Activated CD8-positive, alpha-beta memory T cell treated with anti-CD3 and anti-CD28 coated beads for 4 hours (primary cell): ENCODE data around the gene PNMA6E.
"Not testable (repeated sequence)": the region's sequence is repeated elsewhere in the genome, so short reads cannot be mapped to it uniquely, and the experiment has no call there.

Experiments
- DNase-seq, 2 donors: peaks; one replicate each; pipeline ENCODE4 v3.0.0-alpha.2; 2020; ENCODE audit warnings: low read depth in 2 of 2

Gene PNMA6E

DNA sequence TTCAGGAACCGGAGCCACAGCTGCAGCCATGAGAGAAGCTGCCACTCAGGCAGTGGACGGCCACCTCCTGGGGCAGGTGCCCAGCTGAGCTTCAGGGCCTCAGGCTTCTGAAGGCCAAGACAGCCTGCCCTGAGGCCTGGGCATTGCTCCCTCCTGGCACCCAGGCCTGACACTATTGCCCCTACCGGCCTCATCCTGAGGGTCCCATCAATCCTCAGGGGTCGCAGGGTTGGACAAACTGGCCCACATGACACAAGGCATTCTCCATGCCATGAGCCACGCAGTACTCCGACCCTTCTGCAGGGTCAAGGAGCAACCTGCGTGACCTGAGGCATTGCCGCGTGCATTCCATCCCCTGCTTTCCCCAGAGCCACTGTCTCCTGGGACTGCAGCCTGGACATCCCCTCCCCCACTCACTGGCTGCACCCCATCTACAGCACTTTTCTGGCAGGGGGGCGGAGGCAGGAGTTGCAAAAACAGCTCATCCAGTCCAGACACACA is 7.1 kb upstream of the PNMA6E start:
- DNase-seq, result no peak

DNA sequence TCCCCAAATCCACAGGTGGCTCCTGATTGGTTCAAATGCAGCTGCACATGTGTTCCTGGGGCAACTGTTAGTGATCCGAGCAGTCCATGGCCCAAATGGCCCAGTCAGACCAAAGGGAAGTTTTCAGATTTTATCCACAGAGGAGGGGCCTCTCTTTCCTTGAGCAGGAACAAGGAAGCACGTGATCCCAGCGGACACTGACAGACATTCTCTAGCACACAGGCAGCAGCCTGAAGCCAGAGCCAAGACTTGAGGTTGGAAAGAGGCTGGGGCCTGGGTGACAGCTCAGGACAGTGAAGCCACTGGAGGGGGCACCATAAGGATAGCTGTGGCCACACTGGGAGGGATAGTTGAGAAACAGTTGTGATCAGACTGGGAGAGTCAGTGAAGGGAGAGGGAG is 6.6 kb upstream of the PNMA6E start:
- DNase-seq, result no peak

DNA sequence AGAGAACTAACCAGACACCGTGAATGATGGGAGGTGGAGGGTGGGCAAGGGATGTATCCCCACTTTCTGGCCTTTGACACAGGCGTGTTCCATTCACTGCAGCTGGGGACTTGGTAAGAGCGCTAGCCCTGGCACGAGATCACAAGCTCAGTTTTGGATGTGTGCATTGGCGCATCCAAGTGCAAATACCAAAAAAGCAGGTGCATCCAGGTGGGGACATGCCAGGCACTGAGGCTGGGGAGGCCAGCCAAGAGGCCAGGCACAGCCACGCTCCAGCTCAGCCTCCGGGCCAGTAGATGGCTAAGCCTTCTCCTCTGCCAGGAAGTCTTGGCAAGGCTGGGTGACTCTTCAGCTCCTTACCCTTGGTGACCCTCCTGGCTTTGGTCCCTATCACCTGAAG is 5.8 kb upstream of the PNMA6E start:
- DNase-seq, result no peak

DNA sequence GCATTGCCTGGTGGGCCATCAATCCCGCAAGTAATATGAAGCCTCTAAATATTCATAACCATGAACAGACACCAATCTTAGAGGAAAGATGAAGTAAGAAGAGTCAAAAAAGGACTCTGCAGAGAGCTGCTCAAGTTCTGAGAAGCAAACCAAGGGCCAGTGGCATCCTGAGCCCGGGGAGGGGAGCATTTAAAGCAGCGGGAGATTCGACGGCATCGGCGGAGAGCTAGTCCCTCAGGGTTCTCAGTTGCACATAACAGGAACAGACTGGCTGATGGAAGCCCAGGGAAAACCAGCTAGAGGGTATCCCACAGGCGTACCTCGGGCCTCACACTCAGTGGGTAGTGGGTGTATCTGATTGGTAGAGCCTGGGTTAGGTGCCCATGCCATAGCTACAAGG is 4.9 kb upstream of the PNMA6E start:
- DNase-seq, result no peak

DNA sequence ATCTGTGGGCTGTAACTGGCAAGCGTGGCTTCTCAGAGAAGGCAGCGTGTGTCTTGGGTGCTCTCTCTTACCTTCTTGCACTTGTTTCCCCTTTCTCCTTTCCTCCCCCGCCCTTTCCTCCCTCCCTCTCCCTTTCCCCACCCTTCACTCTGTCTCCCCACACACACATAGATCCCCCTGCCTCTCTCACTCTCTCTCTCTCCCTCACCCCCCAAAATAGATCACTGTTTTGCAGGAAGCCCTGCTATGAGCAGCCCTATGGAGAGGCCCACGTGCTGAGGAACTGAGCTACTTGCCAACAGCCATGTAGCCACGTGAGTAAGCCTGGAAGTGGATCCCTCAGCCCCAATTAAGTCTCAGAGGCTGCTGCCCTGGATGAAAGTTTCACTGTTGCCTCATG is 4.3 kb upstream of the PNMA6E start:
- no peak for DNase-seq

DNA sequence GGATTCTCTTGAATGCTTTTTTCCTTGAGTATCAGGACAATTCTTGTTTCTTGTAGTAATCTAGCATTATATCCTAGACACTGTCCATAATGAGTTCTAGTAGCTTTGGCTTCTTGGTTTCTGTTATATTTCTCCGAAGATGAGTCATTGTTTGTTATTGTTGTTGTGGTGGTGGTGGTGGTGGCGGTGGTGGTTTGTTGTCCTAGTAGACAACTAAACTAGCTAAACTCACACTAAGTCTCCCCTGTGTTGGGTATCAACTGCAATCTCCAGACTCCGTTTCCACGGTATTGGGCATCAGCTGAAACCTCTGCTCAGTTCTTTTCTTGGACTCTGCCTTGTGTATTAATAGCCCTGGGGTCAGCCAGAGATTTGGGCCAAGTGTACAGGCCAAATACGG is 3.2 kb upstream of the PNMA6E start:
- not testable (repeated sequence) for DNase-seq

DNA sequence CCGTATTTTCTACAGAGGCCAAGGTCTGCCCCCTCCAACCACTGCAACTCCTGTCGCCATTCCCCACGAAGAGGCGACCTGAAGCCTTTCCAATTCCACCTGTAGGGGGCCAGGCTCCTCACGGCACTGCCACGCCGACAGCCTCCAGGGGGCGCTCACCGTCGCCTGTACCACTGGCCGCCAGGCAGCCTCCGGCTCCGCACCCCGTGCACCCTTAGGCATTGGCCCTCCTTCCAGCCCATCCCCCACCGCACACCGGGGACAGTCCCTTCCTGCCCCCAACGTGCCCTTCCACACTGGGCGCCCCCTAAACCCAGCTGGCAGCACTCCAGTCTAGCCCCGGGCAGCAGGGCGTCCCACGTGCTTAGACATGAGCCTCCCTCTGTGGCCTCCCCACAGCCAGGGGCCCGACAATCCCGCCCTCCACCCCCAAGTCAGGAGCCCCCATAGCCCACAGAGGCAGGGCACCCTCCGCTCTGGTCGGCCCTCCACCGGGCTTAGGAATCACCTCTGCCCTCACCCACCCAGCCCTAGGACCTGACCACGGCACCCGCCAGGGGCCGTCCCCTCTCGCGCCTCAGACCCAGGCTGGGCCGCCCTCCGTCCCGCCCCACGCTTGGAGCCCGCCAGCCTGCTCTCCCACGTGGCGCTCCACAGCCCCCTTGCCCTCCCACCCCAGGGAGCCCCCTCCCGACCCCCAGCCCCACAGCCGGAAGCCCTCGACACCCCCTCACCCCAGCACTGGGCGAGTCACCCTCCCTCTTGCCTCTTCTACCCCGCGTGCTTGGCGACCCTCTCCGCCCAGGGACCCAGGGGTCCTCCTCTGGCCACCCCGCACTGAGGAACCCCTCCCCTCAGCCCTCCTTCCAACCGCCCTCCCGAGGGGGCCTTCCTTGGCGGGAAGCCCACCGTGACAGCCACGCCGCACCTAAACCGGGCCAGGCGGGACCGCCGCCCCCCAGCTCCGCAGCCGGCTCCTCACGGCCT is 711 bp downstream of the PNMA6E start:
- no peak for DNase-seq

DNA sequence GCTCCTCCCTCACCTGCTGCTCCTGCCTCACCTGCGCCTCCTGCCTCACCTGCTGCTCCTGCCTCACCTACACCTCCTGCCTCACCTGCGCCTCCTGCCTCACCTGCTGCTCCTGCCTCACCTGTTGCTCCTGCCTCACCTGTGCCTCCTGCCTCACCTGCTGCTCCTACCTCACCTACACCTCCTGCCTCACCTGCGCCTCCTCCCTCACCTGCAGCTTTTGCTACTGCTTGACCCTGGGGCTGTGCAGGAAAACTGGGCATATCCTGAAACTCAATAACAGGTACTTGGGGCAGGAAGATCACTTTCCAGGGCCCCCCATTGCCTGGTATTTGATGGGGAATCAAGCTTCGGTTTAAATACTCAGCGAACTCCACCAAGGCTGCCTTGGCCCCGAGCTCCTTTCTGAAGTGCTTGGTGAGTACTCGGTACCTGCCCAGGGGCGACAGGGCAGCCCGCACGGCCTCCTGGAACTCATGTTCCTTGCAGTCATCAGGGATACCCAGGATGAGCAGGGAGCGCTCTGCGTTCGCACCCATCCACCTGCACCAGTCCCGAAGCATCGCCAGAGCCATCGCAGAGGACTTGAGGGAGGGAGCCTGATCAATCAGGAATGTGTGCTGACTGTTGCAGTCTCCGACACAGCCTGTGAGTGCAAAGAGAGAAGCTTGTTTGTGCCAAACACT is 2.7 kb downstream of the PNMA6E start:
- DNase-seq, result no peak

DNA sequence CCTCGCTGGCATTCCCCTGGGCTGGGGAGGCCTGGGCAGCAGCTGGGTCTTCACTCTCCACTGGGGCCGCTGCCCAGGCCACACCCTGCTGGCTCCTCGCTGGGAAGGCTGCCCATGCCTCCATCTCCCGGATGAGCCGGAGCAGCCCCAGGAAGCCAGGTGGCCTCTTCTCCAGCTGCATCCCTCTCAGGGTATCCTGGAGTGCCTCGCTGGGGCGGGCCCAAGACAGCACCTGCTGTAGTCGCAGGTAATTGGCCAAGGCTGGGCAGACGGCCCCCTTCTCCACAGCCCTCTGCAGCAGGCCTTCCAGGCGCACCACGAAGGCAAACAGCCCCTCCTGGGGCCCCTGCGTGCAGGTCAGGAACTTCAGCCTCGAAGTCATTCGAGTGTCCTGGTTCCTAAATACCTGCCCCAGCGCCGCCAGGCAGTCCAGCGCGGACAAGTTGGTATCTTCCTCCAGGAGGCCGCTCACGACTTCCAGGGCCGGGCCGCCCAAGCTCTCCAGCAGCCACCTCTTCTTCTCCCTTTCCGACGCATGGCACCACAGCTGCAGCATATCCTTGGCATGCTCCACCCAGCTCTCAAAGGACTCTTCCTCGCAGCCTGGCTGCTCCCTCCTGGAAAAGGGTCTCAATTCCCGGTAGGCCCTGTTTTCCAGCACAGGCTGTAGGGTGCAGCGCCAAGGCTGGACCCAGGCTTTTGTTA is 3.7 kb downstream of the PNMA6E start:
- DNase-seq, result no peak

DNA sequence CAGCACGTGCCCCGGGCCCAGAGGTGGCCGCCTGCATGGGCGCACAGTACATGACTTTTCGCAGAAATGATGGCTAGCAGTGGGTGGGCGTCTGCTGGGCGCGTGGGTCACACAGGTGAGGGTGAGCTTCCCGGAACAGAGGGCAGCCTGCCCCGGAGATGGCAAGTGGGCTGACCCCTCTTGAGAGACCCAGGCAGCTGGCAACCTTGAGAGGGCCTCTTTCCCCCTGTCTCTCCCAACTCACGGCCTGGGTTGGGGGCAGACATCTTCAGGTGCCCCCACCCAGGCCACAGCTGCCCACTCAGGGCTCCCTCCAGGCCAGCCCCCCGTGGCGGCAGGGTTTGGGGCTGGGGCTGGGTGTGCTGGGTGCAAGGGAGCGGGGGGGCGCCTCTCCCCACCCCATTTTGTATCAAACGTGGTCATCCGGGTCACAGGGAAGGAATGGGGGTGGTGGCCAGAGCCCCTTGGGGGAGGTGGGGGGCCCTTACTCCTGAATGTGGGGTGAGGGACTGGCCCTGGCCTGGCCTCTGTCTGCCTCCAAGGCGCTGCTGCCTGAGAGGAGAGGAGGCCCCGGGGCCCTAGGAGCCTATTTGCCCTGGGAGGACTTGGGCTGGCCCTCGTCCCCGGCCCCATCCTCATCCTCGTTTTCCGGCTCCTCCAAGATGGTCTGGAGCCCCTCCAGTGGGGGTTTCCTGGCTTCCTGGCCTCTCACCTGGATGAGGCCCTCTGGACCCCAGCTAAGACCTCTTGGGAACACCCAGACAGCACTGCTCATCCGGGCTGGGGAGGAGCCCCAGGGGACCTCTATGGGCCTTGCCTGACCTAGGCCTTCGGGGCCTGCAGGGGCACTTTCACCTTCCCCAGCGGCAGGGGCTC is 4.6 kb downstream of the PNMA6E start:
- no peak for DNase-seq

DNA sequence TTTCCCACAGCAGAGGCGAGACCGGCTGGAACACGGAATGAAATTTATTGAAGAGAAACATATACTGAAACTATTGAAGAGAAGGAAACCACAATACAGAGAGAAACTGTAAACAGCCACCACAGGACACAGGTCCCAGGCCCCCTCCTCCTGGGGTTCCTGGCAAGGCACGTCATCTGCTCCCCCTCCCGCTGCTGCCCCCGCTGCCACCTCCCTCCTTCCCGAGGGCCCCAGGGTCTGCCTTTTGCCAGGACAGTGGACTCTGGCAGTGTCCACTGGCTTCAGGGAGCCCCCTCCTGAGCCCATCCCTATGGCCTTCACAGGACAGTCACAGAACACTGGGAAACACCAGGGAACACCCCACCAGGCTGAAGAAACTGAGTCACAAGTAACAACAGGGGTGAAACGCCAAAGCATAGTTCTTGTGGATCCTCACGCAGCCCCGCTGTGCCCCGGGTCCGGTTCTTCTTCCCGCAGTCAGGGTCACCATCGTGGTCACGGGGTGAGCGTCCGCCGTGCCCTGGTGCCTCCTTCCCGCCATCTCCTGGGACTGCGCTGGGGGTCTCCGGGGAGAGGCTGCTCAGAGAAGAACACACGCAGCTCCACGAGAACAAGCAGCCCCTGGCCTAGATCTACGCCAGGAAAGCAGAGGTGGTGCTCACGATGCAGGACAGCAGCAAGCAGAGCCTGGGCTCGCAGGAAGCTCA is 5.4 kb downstream of the PNMA6E start:
- no peak for DNase-seq

DNA sequence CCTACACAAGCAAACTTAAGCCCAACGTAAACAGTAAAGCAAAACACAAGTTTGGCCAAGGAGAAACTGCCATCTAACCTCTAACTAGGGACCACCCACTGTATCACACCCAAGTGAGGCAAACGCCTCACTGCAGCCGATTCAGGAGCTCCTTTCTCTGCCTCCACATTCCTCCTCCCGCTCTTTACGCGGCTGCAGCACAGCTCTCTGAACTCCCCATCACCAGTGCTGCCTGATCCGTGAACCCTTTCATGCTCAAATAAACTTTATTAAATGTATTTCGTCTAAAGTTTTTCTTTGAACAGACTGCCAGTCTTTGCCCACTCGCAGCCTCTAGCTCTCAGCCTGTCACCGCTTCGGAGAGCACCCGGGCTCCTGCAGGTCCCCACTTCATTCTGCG is 6.5 kb downstream of the PNMA6E start:
- no peak for DNase-seq

DNA sequence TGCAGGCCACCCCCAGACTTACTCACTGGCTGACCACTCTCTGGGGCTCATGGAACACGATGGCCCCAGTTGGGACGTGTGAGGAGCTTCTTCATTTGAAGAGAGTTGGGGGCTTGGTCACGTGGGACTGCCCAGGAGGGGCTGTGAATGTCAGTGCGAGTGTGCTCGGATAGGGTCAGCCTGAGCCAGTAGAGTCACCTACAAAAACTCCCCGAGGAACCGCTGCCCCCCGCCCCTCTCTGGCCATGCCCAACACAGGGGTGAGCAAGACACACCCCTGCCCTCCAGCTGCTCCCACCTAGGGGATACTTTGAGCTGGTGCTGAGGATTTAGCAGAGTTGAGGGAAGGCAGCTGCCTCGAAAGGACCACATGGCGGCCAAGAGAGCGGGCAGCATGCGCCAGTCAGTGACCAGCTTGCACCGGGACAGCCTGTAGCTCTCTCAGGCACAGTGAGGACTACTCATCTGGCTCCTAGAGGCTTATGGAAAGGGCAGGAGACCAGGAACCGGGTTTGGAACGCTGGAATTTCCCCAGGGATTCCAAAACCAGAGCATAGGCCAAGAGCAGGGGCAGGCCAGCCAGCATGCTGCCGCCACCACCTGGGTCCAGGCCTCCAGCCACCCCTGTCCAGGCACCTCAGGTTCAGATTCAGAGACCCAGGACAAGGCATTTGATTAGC is 8.4 kb downstream of the PNMA6E start:
- no peak for DNase-seq

DNA sequence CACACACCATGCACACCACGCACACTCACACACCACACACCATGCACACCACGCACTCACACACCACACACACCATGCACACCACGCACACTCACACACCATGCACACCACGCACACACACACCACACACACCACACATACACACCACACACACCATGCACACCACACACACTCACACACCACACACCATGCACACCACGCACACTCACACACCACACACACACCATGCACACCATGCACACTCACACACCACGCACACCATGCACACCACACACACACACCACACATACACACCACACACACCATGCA is 11.7 kb downstream of the PNMA6E start:
- not testable (repeated sequence) for DNase-seq

DNA sequence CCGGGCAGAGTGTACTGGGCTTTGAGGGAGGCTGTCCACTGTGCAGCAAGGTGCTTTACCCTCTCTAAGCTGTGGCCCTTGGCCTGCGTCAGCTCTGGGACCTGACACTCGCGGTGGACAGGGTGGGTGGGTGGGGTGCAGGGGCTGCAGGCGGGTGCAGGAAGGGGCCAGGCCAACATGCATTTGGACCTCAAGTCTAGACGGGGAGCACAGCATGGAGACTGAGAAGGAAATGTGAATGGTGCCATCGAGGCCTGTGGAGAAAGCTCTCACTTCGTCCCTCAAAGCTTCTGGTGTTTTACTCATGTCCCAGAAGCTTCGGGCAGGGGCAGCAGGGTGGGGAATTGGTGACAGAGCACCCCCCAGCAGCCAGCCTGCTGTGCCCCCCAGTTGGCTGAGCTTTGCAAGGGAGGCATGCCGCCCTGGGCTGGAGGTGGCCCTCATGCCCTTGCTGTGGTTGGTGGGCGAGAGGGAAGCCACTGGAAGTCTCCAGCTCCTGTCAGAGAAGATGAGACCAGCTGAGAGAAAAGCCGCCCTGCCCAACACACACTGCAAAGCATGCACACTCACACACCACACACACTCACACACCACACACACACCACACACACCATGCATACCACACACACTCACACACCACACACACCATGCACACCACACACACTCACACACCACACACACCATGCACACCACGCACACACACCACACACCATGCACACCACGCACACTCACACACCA is 12.3 kb downstream of the PNMA6E start:
- no peak for DNase-seq

DNA sequence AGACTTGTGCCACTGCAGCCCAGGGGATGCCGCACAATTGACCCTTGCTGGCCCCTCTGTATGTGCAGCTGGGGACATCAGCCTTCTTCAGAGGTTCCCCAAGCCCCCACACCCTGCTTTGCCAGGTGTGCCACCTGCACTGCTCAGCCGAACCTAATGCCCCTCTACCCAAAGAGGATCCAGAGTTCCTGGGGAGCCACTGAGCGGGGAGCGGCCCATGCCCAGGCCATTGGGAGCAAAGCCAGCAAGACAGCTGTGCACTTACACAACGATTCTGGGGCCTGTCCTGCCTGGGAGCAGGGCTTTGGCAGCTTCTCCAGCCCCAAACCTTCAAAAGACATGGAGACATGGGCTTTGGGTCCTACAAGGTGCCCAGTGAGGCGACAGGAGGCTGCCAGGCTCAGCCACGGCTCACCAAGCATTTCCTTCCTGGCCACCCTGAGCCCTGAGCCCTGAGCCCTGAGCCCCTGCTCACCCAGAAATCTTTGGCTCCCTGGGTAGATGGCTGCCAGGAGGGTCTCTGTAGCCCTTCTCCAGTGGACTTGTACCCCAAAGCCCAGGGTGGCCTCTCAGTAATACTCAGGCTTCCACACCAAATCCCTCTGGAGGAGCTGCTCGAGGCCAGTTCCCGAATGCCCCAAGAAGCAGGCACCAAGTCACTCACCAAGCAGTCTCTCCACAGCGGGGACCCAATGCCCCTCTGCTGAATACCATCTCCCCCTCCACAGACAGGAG is 13.0 kb downstream of the PNMA6E start:
- no peak for DNase-seq

DNA sequence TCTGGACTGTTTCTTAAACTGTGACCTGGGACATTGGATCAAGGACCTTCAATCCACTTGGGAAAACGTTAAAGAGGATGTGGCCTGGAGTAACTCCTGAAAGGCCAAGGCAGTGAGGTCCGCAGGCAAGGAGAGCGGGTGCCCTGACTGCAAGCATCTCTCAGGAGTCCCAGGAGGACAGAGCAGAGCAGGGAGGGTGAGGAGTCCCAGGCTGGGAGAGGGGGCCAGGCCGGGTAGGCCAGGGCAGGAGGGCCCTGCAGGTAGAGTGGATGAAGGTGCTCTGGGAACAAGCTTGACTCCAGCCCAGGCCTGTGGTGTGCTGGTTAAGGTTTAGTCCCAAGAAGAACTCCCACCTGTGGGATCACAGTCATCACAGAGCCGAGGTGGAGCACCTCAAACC is 13.8 kb downstream of the PNMA6E start:
- no peak for DNase-seq

DNA sequence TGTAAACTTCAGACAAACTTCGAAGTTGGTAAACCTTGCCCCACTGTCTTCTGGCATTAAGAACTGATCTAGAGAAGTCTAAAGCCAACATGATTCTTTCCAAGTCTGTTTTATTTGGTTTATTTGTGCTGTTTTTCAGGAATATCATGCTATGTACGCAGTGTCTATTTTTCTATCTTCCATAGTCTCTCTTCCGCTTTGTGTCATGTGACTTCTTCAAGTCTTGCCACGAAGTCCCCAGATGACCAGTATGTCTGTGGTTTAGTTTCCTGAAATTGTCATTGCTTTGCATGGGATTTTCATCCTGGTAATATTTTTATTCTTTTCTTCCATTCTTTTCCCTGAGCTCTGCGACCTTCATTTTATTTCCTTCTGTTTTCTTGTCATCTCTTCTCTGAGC is 15.1 kb downstream of the PNMA6E start:
- DNase-seq, result no peak

DNA sequence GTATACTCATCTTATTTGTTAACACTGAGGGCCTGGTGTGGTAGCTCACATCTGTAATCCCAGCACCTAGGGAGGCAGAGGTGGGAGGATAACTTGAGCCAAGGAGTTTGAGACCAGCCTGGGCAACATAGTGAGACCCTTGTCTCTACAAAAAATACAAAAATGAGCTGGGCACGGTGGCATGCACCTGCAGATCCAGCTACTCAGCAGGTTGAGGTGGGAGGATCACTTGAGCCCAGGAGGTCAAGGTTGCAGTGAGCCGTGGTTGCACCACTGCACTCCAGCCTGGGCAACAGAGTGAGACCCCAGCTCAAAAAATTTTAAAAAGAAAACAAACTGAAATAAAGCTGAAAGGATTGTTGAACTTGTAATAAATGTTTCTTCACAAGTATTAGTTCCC is 16.2 kb downstream of the PNMA6E start:
- not testable (repeated sequence) for DNase-seq
